SKM-1 (cell line): Measurements from ENCODE around the gene TENT4B.
"Not testable (repeated sequence)": the region's sequence is repeated elsewhere in the genome, so short reads cannot be mapped to it uniquely, and the experiment has no call there.

Experiments used
- DNase-seq: peaks from one replicate; lab custom pipeline; 2025; ENCODE audit not compliant: unreplicated experiment; lab: John Stamatoyannopoulos, UW

The TENT4B gene

GRCh38 chr16:50154420-50154950, 1.4 kb downstream of the TENT4B start:
- no peak for DNase-seq

DNA sequence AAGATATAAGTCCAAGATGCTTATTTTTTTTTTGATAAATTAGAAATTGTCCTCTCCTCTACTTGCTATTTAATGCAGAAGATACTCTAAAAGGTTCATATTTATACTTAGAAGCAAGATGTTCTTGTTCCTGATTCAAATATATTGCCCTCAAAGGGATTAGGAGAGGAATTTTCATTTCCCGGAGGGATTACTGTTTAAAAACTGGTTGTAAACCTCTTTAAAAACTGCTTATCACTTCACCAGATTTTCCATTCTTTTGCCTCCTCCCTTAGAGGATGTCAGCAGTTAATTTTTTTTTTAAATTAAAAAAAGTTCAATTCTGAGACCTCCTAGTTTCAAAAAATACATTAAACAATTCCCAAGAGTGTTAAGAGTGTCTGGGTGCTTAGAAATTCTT, 2.8 kb downstream of the TENT4B start:
- no peak for DNase-seq

- DNase-seq = no peak
Observed at GRCh38 chr16:50156590-50156989, 3.5 kb downstream of the TENT4B start.

GRCh38 chr16:50160495-50161164, 7.5 kb downstream of the TENT4B start:
- DNase-seq = no peak

DNA sequence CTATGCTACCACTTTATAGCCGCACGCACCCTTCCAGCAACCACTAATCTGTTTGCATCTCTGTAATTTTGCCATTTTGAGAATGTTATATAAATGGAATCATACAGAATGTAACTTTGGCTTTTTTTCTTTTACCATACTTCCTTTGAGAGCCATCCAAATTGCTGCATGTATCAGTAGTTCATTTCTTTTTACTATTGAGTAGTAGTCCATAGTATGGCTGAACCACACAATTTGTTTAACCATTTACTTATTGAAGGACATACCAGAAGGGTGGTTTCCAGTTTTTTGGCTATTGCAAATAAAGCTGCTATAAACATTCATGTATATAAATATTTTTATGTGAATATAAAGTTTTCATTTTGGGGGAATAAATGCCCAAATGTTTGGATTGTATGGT, 8.8 kb downstream of the TENT4B start:
- no peak for DNase-seq

- DNase-seq = no peak
Observed at GRCh38 chr16:50165473-50165872, 12.4 kb downstream of the TENT4B start.

DNA sequence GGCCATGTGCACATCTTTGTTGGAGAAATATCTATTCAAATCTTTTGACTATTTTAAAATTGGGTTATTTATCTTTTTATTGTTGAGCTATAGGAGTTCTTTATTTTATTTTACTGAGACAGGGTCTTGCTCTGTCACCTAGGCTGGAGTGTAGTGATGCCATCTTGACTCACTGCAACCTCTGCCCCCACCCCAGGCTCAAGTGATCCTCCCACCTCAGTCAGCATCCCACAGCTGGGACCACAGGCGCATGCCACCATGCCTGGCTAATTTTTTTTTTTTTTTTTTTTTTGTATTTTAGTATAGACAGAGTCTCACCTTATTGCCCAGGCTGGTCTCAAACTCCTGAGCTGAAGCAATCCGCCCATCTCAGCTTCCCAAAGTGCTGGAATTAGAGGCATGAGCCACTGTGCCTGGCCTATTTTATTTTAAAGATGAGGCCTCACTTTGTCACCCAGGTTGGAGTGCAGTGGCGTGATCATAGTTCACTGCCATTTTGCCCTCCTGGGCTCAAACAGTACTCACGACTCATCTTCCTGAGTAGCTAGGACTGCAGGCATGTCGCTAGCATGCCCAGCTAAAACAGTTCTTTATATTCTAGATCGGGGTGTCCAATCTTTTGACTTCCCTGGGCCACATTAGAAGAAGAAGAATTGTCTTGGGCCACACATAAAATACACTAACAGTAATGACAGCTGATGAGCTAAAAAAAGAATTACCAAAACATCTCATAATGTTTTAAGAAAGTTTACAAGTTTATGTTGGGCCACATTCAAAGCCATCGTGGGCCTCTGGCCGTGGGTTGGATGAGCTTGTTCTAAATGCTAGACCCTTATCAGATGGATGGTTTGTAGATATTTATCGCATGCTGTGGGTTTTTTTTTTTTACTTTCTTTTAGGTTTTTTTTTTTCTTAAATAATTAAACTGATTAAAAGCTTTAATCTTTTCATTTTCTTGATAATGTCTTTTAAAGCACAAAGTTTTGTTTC, 13.7 kb downstream of the TENT4B start:
- DNase-seq = no peak

GRCh38 chr16:50167556-50167955, 14.4 kb downstream of the TENT4B start:
- no peak for DNase-seq

DNA sequence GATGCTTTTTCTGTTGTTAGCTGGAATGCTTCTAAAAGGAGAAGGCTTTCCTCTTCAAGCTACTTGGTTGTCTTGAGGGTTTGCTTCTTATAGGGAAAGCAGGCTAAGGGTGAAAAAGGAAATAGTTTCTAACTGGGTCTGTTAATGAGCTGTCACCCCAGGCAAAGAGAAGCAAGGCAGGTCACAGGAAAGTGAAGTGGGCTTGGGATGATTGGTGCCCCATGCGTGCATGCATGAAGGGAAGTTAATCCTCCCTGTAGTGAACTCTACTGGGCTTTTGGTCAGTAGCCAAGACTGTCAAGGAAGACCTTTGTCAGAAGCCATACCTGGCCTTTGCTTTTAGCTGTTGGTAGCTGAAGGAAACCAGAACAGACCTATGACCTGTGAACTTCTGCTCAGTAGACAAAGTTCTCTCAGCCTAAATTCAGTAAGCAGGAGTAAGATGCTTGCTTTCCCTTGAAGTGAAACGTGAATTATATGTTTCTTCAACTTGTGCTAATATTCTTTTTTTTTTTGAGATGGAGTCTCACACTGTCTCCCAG, 16.5 kb downstream of the TENT4B start:
- DNase-seq = no peak

- not testable (repeated sequence) for DNase-seq
Observed at GRCh38 chr16:50171773-50172172, 18.7 kb downstream of the TENT4B start.

- no peak for DNase-seq
Observed at GRCh38 chr16:50172195-50172922, 19.3 kb downstream of the TENT4B start.

DNA sequence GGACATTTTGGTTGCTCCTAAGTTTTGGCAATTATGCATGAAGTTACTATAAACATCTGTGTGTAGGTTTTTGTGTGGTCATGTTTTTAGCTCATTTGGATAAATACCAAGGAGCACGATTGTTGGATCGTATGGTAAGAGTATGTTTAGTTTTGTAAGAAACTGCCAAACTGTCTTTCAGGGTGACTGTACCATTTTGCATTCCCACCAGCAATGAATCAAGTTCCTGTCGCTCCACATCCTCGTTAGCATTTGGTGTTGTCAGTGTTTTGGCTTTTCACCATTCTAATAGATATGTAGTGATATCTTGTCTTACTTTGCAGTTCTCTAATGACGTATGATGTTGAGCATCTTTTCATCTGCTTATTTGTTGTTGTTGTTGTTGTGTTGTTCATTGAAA, 20.2 kb downstream of the TENT4B start:
- DNase-seq = no peak

DNA sequence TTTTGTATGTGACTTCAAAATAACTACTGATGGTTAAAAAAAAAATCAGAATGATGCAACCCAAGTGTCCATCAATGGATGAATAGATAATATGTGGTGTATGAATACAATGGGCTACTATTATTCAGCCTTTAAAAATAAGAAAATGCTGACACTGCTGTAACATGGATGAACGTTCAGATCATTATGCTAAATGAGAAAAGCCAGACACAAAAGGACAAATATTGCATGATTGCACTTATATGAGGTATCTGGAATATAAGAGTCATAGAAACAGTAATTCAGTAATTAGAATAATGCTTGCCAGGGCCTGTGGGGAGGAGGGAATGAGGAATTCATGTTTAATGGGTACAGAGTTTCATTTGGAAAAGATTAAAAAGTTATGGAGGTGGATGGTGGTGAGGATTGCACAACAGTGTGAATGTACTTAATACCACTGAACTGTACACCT, 25.4 kb downstream of the TENT4B start:
- no peak for DNase-seq

DNA sequence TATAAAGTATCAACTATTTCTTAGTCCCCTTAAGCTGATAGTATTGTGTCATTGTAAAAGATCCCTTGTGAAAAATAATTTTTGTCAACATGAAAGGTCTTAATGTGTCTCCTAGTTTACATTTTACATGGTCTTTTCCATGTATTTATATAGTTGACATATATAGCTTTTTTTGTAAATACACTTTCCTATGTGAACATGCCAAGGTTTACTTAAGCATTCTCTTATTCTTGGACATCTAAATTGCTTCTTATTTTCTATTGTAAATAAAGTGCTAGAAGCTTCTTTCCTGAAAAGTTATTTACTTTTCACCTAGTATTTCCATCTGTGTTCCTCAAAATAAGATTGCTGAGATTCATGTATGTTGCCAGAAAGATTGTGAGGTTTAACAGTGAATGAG, 29.3 kb downstream of the TENT4B start:
- no peak for DNase-seq

- DNase-seq = no peak
Observed at GRCh38 chr16:50183316-50183715, 30.2 kb downstream of the TENT4B start.

- DNase-seq = no peak
Observed at GRCh38 chr16:50185005-50185505, 31.9 kb downstream of the TENT4B start.

DNA sequence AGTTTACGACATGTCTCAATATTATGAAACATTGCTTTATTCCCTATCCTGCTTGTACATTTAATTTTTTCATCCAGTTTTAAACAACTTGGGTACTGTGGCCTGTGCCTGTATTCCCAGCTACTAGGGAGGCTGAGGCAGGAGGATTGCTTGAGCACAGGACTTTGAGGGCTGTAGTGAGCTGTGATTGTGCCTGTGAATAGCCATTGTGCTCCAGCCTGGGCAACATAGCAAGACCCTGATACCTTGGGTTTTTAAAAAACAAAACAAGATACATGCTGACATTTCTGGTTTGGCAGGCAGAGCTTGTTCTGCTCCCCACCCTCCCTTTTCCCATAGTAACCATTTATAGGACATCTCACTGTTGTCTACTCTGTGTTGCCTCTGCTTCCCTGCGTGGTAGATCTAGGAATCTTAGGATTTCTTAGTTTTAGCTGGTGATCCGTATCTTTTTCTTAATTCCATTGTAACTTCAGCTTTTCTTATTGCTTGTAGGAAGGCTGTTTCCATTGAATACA, 35.6 kb downstream of the TENT4B start:
- DNase-seq = no peak

DNA sequence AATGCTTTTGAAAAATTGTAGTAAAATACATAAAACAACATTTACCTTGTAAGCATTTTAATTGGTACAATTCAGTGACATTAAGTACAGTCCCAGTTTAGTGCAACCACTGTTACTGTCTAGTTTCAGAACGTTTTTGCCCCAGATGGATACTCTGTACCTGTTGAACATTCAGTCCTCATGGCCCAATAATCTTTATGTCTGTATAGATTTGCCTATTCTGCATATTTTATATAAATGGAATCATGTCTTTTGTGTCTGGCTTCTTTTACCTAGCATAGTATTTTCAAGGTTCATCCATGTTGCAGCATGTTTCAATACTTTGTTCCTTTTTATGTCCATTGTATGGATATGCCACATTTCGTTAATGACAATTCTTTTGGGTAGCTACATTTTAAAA, 37.2 kb downstream of the TENT4B start:
- DNase-seq = no peak

DNA sequence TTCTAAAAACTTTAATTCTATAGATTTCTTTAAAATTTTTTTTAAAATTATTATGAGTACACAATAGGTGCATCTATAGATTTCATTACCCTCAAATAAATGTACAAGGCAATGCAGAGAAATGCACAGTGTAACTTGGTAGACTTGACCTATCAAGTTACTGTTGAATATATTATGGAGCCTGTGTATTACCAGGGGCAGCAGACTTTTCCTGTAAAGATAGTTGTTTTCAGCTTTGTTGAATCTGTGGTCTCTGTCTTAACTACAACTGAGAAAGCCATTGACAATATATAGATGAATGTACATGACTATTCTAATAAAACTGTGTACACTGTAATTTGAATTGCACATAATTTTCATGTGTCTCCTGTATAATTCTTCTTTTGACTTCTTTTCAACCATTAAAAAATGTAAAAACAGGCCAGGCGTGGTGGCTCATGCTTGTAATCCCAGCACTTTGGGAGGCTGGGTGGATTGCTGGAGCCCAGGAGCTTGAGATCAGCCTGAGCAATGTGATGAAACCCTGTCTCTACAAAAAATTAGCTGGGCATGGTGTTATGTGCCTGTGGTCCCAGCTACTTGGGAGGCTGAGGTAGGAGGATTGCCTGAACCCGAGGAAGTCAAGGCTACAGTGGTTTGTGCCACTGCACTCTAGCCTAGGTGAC, 39.4 kb downstream of the TENT4B start:
- DNase-seq = no peak

DNA sequence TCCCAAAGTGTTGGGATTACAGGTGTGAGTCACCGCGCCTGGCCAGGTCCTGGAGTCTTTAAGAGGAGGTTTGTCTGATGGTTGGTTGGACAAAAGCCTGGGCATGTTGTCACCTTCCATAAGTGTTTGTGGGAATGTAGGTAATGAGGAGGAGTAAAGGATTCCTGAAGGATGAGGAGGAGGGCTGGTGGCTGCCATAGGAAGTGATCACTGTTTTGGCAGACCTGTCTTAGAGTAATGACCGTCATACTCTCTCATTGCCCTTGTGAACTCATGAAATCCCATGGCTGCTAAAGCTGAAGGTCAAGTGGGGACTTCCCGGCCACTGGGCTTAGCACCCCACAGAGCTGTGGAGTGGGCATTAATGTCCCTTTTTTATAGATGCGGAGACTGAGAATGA, 40.5 kb downstream of the TENT4B start:
- no peak for DNase-seq
